PC-3 (cell line): ENCODE data around the gene CLDN2.

ENCODE experiments used
- CTCF ChIP-seq: fragments of 300-600 bp; sonication (generic); conservative IDR thresholded peaks from 2 replicates; pipeline ENCODE4 v1.5.1; 2017; ENCODE audit warnings: antibody characterized with exemption, low read depth, mild to moderate bottlenecking, low read length
- EZH2 ChIP-seq: fragments of 300-600 bp; sonication (generic); IDR thresholded peaks from one replicate; pipeline ENCODE4 v1.6.1; 2017; ENCODE audit warnings: antibody characterized with exemption, mild to moderate bottlenecking, low read length; ENCODE audit not compliant: unreplicated experiment
- EZH2phosphoT487 ChIP-seq: fragments of 300-600 bp; sonication (generic); IDR thresholded peaks from 2 replicates; pipeline ENCODE4 v1.6.1; 2018; ENCODE audit warnings: mild to moderate bottlenecking, antibody characterized with exemption, low read length, borderline replicate concordance

- TF ChIP-seq EZH2 = no peak
- TF ChIP-seq CTCF = no peak
- TF ChIP-seq EZH2phosphoT487 = no peak
Observed at GRCh38 chrX:106976416-106976815, 56.2 kb downstream of the CLDN2 start.
